Measurements from ENCODE around the gene TGFBR2. TPM values are rescaled to one million over a fixed set of nuclear protein-coding genes. Genes with fewer than 3 reads are reported as not detected.

The TGFBR2 gene
- total and polyA plus RNA-seq, 2 of the 13 experiments (the other 11 are each of a cell fraction or from before 2014, with no cell fraction given): 82.2 to 187 TPM

DNA sequence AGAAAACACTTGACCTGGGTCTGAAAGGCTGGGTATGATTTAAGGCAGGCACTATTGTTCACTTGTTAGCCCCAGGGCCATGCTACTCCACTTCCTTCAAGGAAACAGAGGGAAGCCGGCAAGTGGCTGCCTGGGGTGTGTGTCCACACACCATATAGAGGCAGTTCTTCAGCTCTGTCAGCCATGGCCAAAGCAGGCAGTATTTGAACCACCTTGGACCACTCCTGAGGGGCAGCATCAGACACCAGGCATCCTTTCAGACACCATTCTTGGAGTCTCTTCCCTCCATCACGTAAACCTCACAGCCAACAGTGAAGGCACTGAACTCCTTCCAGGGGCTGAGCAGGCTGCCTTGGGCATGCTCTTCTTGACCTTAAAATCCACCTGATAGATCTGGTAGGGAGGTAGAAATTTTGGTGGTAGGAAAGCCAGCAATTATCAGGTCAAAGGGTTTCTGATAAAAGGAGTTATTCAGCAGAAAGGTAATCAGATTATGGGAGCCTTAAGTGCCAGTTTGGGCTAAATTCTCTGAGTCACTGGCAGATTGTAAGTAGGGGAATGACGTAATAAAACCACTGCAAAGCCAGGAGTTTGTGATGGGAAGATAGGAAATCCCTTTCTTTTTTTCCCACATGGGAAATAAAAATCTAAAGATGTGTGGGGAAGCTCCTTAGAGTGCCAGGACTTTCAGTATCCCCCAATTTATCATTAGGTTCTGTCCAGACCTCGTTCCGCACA, 20.2 kb downstream of the TGFBR2 start:
- POLR2A ChIA-PET: interaction anchor here (1.3 to 2.3 kb wide), 2 partner anchors 20 to 367 kb away, joined by 3 to 10 read pairs; partner anchors contain the start of gene TGFBR2
- intact Hi-C loops (cut with micrococcal nuclease; ENCODE audit: unreplicated experiment) (loop anchor here (1.0 kb wide), 1 partner anchor 29 kb away; no protein-coding TSS in a partner anchor), in situ Hi-C loops (cut with HindIII; ENCODE audit: extremely low pct_ligation_motif_present, low pct_unique_long_range_greater_than_20kb) (no loop called here)
- WGBS (ENCODE audit: low lambda C conversion rate): 71% methylated on average over 4 of the region's 5 CpGs
- no peak overlapping the region for H2AFZ ChIP-seq (ENCODE audit: low read length)
- H3K27me3 ChIP-seq (ENCODE audit: control insufficient read depth in 1 of 2, insufficient read depth in 2 of 2, low read length in 2 of 2): no peaks in the 10 kb centered on the region
- H3K36me3 ChIP-seq (replicated peaks in 1 of 2; ENCODE audit: control insufficient read depth in 1 of 2, insufficient read depth in 2 of 2, low read length in 2 of 2): peaks cover 13 to 47% of the 10 kb centered on the region in 2 experiments
- H3K27ac ChIP-seq (ENCODE audit: extremely low read length, insufficient read depth, low read length): peak overlapping the region; percentile 79
- ATAC-seq: no peak
- FAIRE-seq: no peak
- H3K9ac ChIP-seq (ENCODE audit: insufficient read depth, low read depth, low read length): peak overlapping the region; percentile 47
- no peak for DNase-seq (ENCODE audit: low spot score)
- H4K20me1 ChIP-seq (ENCODE audit: insufficient read depth, low read length): peaks cover 95% of the 10 kb centered on the region
- H3K4me3 ChIP-seq (replicated peaks in 1 of 3; ENCODE audit: insufficient read depth in 1 of 3, low read depth in 2 of 3, low read length in 3 of 3): peak overlapping the region in 1 of 3 experiments; percentile 32; a peak in 2 of 6 replicates
- H3K9me3 ChIP-seq (ENCODE audit: low read length): no peaks in the 10 kb centered on the region
- peaks cover 99% of the 10 kb centered on the region for H3K79me2 ChIP-seq (ENCODE audit: insufficient read depth, low read length)
- peaks cover 100% of the 10 kb centered on the region for H3K4me1 ChIP-seq (ENCODE audit: insufficient read depth, low read length)
- peak overlapping the region; percentile 56 for H3K4me2 ChIP-seq (ENCODE audit: low read depth, low read length)
- CTCF ChIA-PET (ENCODE audit: low intra/inter-chr PET ratio, low total read pairs): no interaction called here
- TSS peak; percentile 3 for BruUV-seq (replicated peaks)
- TF ChIP-seq ZNF761 (CRISPR knock-in tag; conservative IDR thresholded peaks at IDR 0.05): no peak
- no peak for TF ChIP-seq ZNF816 (CRISPR knock-in tag; IDR thresholded peaks at IDR 0.05; ENCODE audit: borderline replicate concordance)
- no peak for TF ChIP-seq ZNF20 (CRISPR knock-in tag; IDR thresholded peaks at IDR 0.05)
- no peak for TF ChIP-seq ZNF367 (CRISPR knock-in tag; IDR thresholded peaks at IDR 0.05; ENCODE audit: borderline replicate concordance)
- TF ChIP-seq, protein P1, sequence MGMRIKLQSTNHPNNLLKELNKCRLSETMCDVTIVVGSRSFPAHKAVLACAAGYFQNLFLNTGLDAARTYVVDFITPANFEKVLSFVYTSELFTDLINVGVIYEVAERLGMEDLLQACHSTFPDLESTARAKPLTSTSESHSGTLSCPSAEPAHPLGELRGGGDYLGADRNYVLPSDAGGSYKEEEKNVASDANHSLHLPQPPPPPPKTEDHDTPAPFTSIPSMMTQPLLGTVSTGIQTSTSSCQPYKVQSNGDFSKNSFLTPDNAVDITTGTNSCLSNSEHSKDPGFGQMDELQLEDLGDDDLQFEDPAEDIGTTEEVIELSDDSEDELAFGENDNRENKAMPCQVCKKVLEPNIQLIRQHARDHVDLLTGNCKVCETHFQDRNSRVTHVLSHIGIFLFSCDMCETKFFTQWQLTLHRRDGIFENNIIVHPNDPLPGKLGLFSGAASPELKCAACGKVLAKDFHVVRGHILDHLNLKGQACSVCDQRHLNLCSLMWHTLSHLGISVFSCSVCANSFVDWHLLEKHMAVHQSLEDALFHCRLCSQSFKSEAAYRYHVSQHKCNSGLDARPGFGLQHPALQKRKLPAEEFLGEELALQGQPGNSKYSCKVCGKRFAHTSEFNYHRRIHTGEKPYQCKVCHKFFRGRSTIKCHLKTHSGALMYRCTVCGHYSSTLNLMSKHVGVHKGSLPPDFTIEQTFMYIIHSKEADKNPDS (CRISPR knock-in tag; IDR thresholded peaks at IDR 0.05): no peak
- TF ChIP-seq, protein P2, sequence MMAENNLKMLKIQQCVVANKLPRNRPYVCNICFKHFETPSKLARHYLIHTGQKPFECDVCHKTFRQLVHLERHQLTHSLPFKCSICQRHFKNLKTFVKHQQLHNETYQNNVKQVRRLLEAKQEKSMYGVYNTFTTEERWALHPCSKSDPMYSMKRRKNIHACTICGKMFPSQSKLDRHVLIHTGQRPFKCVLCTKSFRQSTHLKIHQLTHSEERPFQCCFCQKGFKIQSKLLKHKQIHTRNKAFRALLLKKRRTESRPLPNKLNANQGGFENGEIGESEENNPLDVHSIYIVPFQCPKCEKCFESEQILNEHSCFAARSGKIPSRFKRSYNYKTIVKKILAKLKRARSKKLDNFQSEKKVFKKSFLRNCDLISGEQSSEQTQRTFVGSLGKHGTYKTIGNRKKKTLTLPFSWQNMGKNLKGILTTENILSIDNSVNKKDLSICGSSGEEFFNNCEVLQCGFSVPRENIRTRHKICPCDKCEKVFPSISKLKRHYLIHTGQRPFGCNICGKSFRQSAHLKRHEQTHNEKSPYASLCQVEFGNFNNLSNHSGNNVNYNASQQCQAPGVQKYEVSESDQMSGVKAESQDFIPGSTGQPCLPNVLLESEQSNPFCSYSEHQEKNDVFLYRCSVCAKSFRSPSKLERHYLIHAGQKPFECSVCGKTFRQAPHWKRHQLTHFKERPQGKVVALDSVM (CRISPR knock-in tag; IDR thresholded peaks at IDR 0.05): no peak
- 0 out of 2 replicates have a peak, but pooled peaks have one; percentile 36 for TF ChIP-seq RBFOX2 (IDR thresholded peaks at IDR 0.05; ENCODE audit: low read depth, low read length)
- no peak for TF ChIP-seq CAMTA2 (CRISPR knock-in tag; IDR thresholded peaks at IDR 0.05; ENCODE audit: borderline replicate concordance)
- TF ChIP-seq TBP (CRISPR knock-in tag; IDR thresholded peaks at IDR 0.05): no peak
- no peak for TF ChIP-seq ZNF547 (CRISPR knock-in tag; IDR thresholded peaks at IDR 0.05)
- TF ChIP-seq ZNF781 (CRISPR knock-in tag; IDR thresholded peaks at IDR 0.05; ENCODE audit: borderline replicate concordance, not compliant biosample characterization): no peak
- no peak for TF ChIP-seq ZNF766 (CRISPR knock-in tag; IDR thresholded peaks at IDR 0.05; ENCODE audit: borderline replicate concordance)
- peak; percentile 54 for TF ChIP-seq POLR2G (IDR thresholded peaks at IDR 0.05; ENCODE audit: low read depth, low read length)
- TF ChIP-seq FIP1L1 (IDR thresholded peaks at IDR 0.05; ENCODE audit: borderline replicate concordance, insufficient read depth, low read depth, low read length): no peak
- TF ChIP-seq ATAD3A (CRISPR knock-in tag; IDR thresholded peaks at IDR 0.05): no peak
- TF ChIP-seq, protein P3, sequence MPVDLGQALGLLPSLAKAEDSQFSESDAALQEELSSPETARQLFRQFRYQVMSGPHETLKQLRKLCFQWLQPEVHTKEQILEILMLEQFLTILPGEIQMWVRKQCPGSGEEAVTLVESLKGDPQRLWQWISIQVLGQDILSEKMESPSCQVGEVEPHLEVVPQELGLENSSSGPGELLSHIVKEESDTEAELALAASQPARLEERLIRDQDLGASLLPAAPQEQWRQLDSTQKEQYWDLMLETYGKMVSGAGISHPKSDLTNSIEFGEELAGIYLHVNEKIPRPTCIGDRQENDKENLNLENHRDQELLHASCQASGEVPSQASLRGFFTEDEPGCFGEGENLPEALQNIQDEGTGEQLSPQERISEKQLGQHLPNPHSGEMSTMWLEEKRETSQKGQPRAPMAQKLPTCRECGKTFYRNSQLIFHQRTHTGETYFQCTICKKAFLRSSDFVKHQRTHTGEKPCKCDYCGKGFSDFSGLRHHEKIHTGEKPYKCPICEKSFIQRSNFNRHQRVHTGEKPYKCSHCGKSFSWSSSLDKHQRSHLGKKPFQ (CRISPR knock-in tag; IDR thresholded peaks at IDR 0.05; ENCODE audit: insufficient replicate concordance): no peak
- TF ChIP-seq KDM2A (CRISPR knock-in tag; IDR thresholded peaks at IDR 0.05; ENCODE audit: borderline replicate concordance, low read depth): no peak
- TF ChIP-seq ZNF10 (CRISPR knock-in tag; IDR thresholded peaks at IDR 0.05; ENCODE audit: borderline replicate concordance, low read depth): no peak

Measured in HepG2 (cell line).